ENCODE measurements around the gene SRBD1.

Gene SRBD1

DNA sequence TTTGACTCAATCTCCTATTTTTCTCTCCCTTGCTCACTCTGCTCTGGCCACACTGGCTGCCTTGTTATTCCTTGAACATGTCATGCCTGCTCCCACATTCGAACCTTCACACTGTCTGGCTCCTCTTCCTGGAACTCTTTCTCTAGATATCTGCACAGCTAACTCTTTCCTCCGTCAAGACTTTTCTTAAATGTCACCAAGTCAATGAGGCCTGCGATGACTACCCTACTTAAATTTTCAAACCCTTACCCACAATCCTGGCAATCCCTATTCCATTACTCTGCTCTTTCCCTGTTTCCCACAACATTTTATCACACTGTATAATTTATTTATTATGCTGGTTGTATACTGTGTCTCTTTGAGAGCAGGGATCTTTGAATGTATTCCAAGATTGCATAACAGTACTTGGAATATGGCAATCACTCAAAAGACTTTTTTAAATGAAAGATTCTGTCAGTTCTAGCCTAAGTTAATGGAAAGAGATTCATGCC lies 206.2 kb downstream of the SRBD1 start:
- DNase-seq, result no peak

DNA sequence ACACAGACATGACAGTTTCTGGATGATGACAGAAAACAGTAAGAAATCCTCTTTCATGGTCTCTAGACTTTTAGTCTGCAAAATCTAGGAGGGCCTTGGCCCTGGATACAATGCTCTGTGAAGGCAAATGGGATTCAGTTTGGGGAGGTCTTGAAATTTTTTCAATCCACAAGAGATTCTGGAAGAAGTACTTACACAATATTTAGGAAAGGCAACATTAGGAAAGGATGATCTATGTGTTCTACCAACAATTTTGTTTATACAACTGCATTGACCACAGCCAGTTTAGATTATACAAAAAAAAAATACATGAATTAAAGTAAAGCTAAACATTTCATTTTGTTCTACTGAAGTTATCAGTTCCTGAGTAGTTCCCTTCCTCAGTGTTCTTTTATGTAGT lies 208.0 kb downstream of the SRBD1 start:
- no peak for DNase-seq

DNA sequence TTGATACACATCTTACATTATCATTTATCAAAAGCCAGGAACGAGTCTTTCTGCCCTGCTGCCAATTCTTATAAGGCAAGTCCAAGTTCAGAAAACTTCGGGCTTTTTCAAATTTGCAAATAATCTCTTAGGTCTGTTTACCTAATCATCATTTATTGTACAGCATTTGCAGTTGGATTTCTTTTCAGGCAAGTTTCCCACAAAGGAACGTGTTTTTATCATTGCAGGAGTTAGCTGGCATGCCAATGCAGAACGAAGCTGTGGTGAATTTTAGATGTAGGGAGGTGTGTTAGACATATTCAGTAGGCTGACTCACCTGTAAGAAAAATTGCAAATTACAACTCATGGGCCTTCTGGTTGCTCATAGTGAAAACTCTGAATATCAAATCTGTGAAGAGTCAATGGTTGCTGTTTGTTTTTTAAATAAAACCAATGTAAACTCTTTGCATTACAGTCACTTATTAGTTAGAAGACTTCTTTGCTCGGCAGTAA lies 209.6 kb downstream of the SRBD1 start:
- DNase-seq, result no peak

DNA sequence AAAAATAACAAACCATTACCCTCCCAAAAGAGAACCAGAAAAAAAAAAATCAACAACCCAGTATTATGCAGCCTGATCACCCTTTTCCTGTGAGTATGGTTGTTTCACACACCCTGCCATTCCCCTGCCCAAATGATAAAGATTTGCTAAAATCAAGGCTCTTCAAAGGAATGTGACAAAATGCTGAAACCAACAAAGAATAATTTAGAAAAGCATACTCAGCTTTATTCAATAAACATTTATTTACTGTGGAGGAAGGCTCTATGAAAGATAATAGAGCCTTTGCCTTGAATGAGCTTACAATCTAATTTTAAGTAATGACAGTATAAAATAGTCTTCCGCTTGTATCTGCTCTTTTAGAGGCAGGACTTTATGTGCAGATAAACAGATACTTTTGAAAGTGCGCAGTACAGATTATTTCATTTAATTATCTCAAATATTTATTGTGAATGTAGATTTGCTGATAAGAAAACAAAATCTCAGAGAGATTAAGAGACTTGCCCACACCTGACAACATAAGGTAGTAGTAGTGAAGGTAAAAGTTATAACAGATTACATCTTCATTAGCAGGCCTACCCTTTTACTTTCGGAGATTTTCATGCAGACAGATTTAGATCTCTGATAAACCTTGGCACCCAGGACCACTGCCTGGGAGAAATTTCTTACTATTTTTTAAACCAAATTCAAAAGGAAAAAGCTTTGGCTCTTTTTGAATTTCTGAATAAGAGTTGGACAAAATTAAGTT lies 211.9 kb downstream of the SRBD1 start:
- DNase-seq, result no peak

DNA sequence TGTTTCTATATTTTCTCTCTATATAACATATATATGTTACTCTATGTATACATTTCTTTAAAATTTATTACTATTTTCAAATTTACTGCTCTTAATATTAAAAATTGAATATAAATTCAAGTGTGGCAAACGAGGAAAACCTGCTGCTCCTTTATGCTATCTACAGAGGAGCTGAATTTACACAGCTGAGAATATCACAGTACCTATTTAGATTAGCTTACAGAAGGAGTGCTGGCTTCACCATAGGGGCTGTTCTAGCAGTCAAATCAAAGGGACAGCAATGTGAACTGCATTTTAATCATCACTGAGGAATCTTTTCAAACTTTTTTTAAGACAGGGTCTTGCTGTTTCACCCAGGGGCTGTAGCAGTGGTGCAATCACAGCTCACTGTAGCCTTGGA lies 213.8 kb downstream of the SRBD1 start:
- no peak for DNase-seq

DNA sequence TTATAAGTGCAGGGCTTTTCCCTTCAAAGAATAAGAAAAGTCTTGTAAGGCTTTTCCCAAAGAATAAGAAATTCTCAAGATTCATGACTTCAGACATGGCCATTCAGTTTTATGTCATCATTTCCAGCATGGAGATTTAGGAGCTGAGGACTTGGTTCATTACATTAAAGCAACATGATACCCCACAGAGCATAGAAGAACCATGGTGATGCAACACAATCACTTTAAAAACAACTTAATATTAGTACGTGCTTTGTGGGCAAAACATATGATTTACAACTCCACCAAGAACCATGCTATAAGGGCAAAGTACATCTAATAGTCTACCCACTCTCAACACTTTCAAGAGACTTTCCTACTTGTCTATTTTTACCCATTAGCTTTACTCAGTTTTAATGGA lies 214.4 kb downstream of the SRBD1 start:
- no peak for DNase-seq

DNA sequence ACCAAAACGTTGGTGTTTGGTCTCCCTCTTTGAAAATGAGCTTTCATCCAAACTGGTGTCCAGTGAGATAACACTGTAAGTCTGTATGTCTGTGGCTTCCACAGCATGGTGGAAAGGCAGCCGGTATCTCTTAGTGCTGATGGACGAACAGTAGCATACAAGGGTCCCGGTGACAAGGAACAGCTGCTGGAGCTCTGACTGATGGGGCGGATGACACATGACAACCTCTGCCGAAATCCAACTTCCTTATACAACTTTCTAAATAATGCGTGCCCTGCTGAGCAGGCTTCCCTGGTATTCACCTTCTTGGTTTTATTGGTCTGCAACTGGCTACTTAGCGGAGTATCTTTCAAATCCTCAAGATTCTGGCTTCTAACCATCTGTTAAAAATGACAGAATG lies 216.2 kb downstream of the SRBD1 start:
- no peak for DNase-seq

DNA sequence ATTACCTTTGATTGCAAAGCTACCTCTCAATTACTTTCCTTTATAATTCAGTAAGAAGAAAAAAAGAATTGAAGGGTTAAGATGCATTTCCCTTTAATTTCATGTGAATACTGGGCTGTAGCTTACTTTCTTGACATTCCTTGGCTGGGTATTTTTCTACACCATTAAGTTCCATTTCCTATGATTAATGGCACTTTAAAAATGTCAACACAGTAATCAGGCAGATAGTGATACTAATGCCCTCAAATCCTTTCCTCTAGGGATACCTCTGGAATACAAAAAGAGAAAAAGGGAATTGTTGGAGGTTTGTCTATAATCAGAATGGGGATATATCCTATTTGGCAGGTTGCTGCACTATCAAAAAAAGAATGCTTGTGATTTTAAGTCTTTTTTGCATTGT lies 216.9 kb downstream of the SRBD1 start:
- no peak for DNase-seq

DNA sequence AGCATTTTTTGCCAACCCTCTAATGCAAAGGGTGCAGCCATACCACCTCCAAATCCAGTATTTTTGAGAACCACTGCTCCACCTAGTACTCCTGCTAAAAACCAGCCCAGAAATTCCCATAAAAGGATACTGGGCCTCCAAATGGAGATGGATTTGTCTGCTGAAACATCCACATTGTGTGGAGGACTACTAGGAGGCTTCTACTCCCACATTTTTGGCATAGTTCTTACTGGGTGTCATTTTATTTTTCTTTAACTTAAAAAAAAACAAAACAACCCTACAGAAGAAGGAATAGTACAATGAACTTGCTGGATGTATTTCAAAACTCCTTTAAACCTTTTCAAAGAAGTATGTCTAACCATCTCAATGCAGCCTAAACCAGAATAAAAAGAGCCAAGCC lies 219.2 kb downstream of the SRBD1 start:
- no peak for DNase-seq

DNA sequence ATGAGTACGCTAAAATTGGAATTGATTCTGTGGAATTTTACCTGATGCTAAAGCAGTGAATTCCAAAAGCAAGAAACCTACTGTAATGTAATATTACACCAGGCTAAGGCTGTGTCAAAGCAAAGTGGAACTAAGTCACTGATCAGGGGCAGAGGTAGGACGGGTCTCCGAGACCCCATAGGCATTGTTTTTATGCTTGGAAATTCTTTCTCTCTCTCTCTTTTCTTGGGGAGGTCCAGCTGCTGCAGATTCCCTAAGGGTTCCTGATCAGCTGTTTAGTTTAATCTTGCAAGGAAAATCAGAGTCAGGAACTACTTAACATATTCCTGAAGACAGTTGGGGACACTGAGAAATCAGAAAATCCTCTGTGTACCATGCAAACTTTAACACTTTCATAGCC lies 220.2 kb downstream of the SRBD1 start:
- DNase-seq, result no peak

DNA sequence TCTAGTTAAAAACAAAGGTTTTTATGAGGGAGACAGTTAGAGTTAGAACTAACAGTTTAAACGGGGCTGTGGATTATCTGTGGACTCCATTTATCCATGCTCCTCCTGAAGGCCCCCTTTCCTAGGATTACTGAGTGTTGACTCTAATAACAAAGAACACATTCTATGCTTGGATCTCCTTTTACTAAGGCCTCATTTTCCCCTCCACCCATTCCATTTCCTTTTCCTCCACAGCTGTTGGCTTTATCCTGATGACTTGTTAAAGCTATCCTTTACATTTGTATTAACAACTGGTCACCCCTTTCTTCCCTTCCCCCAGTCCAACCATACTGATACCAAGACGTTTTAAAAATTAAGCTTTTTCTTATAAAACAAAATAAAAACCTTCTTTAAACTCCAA lies 220.6 kb downstream of the SRBD1 start:
- no peak for DNase-seq

DNA sequence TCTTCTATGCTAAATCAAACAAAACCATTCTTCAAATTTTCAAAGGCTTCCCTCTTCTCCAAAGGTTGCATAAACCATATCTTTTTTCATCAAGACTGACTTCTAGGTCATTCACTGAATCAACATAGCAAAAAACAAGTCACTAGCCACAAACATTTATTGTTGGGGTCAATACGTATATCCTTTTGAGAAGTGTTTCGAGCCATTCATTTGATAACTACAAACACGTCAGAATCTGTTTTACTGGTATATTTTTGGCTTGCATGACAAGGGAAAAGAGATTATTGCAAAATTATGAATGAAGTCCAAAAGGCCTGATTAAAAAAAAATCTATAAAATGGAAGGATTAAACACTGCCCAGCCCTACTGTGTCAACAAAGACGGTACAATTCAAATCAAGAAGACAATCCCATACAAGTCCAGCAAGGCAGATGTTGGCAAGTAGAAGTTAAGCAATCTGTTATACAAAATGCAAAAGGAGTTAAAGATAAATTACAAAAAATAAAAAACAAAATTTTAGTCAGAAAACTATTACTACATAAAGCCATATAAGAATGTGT lies 222.4 kb downstream of the SRBD1 start:
- DNase-seq, result no peak

DNA sequence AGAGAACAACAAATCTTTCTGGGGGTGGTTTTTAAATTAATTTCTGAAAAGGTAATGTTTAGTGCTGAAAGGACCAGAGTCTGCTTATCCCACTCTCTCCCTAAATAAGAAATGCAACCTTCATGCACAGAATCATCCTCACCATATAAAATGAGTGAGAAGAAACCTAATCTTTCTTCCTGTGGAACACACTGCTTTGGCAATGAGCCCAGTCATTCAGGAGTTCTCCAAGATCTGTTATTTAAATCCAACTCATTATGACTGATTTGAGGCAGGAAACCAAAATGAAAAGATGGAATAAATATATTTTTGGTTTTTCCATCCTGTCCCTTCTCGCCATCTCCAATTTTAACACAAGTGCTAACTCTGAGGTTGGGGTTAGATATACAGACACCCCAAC lies 228.3 kb downstream of the SRBD1 start:
- DNase-seq, result no peak

DNA sequence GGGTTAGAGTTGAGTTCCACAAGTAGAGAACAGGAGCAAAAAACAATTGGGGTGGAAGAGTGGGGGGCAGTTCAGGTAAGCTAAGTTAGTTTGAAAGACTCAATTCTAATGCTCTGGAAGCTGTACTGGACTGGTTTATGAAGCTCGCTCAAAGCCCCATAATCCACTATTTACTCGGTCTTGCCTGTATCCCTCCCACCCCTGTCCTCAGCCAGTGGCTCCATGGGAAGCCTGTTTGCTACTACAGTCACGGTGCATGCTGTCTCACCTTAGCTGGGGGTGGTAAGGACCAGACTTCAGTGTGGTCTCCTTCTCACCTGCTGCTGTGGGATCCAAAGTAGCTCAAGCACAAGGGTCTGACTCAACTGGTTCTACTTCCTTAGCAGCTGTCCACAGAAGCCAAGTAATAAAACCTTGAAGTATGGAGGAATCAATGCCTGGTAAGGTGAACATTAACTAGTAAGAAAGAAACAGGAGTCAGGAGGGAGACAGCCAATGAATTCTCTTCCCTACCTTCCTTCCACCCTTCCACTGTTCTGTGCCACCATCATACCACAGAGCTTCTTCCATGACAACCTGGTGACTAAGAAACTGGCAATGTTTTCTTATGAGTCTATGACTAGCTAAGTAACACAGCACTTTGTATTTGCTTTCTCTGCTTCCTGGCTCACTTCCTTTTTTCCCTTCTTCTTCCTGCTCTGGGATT lies 230.8 kb downstream of the SRBD1 start:
- DNase-seq, result no peak

DNA sequence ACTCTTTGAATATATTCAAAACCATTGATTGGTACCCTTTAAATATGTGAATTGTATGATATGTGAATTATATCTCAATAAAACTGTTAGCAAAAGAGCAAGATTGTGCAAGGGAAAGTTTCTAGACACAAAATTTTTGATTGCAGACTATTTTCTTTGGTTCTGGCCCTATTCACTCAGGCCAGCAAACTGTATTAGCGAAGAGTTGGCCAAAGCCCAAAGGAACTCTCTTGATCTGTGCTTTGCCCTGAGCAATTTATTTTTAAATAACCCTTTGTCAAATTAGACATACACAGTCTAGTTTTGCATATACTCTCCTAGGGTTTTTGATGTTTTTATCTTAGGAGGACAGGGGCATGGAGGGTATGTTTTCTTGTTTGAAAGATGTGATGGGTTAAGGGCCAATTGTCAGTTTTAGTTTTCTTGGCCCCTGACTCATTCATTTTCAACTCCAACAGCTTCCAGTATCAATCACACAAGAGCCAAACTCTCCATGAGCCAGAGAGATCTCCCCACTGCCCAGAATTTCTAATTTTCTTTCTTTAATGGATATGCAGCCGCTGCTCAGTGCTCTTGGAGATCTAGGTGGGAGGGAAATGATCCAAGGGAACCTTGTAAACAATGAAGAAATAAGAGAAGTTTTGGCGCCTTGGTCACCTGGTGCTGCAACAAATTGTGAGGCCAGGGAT lies 231.5 kb downstream of the SRBD1 start:
- DNase-seq, result no peak

DNA sequence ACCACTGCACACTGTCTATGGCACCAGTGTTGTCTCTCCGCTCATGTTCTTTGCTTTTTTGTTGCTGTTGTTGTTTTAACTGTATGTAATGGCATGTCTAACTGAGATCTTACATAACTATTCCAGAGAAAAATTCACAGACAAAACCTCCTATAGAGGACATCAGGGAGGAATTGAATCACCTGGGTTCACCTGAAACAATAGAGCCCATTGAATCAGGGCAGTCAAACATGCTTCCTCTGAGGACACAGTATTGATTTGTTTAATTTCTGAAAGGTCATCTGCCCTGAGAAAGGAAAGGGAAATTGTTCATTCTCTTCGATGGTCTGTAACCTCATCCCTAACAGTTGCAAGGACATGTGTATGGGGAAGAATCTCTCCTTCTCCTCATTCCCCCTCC lies 237.5 kb downstream of the SRBD1 start:
- no peak for DNase-seq

DNA sequence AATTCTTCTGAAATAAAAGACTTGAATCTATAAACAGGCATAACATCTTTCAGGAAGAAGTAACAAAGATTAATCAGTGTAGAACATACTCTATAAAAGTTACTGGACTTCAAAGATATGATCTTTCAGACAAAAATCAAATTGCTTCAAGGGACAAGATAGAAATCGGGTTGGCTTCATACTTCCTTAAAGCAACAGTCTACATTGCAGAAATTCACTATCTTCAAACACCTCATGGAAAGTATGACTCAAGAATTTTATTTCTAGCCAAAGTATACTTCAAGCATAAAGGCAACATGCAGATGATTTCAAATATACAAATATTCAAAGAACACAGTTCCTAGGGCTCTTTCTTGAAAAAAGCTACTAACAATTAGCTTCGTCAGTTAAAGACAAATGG lies 240.7 kb downstream of the SRBD1 start:
- no peak for DNase-seq

DNA sequence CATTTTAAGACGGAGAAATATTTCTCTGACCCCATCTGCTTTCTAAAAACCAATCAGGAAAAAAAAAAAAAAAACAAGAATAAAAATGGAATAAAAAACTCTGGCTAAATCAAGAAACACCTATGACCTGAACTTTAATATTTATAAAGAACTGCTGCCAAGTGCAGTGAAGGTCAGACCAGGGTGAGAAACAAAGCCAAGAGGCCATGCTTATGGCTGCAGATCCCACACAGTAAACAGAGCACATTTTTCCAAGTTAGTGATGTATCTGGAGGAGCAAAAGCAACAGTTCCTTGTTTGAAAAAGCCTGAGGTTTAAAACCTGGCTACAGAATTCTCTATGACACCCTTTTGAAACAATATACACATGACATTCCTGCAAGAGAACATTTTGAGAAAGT lies 242.3 kb downstream of the SRBD1 start:
- DNase-seq, result no peak

DNA sequence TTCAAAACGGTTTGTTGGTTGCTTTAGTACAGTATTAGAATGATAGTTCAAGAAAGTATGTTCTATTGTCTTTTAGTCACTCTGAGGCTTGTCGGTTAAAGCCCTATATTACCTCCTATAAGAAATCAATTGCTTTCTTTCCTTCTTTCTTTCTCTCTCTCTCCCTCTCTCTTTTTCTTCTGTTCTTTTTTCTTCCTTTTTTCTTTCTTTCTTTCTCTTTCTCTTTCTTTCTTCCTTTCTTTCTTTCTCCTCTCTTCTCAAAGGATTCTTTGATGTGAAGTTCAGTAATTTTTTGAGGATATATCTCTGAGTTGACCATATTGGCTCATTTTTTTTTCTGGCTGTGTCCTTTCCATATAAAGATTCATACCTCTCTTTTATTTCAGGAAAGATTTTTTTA lies 249.4 kb downstream of the SRBD1 start:
- no peak for DNase-seq

DNA sequence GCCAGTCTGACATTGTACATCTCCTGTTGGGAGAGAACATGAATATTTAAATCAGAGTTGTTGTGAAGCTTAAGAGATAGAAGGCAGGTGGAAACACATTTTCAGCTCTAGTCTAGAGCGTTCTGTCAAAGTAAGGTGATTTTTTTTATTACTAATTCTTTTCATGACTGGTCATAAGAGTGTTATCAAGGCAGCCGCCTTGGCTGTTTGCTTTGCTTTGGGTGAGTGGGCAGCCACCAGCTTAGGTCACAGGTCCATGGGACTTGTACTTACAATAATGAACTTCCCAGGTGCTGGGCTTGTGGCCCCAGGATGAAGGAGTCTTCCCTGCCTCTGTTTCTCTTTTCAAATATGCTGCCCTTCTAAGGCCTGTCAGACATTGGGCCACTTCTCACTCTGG lies 256.3 kb downstream of the SRBD1 start:
- no peak for DNase-seq

DNA sequence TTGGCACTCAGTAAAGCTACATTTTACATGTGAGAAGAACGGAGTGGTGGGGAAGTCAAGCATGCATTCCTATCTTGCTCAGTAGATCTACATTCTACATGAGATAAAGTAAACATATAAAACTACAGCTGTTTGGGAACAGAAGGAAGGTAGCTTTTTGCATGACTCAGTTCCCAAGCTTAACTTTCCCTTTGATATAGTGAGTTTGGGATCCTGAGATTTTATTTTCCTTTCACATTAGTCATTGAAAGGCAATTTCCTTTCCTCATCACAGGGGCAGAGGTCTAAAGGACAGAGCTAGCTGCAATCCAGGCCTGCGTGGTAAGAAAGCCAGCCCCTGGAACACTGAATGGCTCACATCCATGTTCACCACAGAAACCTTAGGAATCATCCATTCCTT lies 257.2 kb downstream of the SRBD1 start:
- DNase-seq, result no peak

DNA sequence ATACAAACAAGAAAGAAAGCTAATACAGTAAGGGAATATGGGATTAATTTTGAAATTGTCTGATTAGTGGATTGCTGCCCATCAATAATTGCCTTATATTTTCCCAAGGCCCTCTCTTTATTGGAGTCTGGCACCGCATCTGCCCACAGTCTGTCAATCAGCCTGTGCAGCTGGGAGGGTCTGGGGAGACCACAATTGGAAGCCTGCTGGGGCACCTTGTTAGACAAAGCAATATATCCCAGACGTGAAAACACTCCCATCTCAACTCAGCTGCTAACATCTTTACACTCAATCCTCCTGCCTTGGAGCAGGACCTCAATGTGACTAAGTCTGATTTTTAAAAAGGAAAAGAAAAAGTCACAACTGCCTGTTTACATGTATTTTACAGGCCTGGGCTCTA lies 258.6 kb downstream of the SRBD1 start:
- no peak for DNase-seq
